ENCODE measurements around the gene RSF1. TPM values are rescaled to one million over a fixed set of nuclear protein-coding genes. Genes with fewer than 3 reads are reported as not detected.

The RSF1 gene
- total and polyA plus RNA-seq, 4 donors = 5.2 to 33.1 (median 13.4) TPM

DNA sequence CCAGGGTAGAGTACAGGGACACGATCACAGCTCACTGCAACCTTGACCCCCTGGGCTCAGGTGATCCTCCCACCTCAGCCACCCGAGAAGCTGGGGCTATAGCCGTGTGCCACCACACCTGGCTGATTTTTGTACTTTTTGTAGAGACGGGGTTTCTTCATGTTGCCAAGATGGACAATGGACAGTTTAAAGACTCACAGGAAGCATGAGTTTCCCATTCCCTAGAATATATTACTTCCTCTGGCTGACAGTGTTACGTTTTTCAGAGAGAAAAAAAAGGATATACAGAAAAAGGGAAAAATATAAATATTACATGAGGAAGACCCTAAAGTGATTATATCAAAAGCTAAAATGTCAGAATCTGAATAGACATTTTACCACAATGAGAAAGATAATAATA, 72.3 kb downstream of the RSF1 start:
- TF ChIP-seq FOXA1 (IDR thresholded peaks at IDR 0.05) = no peak
- TF ChIP-seq JUND (IDR thresholded peaks at IDR 0.05) = no peak
- TF ChIP-seq YY1 (IDR thresholded peaks at IDR 0.05) = no peak
- TF ChIP-seq HNF4G (IDR thresholded peaks at IDR 0.05) = no peak
- no peak for TF ChIP-seq TAF1 (conservative IDR thresholded peaks at IDR 0.05)
- no peak for TF ChIP-seq RXRA (IDR thresholded peaks at IDR 0.05)
- TF ChIP-seq EGR1 (IDR thresholded peaks at IDR 0.05; ENCODE audit: low read depth in 2 of 2) = no peak
- no peak for TF ChIP-seq FOXA2 (IDR thresholded peaks at IDR 0.05)
- TF ChIP-seq SP1 (IDR thresholded peaks at IDR 0.05) = no peak
- TF ChIP-seq, protein P1, sequence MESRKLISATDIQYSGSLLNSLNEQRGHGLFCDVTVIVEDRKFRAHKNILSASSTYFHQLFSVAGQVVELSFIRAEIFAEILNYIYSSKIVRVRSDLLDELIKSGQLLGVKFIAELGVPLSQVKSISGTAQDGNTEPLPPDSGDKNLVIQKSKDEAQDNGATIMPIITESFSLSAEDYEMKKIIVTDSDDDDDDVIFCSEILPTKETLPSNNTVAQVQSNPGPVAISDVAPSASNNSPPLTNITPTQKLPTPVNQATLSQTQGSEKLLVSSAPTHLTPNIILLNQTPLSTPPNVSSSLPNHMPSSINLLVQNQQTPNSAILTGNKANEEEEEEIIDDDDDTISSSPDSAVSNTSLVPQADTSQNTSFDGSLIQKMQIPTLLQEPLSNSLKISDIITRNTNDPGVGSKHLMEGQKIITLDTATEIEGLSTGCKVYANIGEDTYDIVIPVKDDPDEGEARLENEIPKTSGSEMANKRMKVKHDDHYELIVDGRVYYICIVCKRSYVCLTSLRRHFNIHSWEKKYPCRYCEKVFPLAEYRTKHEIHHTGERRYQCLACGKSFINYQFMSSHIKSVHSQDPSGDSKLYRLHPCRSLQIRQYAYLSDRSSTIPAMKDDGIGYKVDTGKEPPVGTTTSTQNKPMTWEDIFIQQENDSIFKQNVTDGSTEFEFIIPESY (IDR thresholded peaks at IDR 0.05) = no peak
- no peak for TF ChIP-seq HNF4A (conservative IDR thresholded peaks at IDR 0.05)
- TF ChIP-seq, protein P2, sequence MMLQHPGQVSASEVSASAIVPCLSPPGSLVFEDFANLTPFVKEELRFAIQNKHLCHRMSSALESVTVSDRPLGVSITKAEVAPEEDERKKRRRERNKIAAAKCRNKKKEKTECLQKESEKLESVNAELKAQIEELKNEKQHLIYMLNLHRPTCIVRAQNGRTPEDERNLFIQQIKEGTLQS (IDR thresholded peaks at IDR 0.05) = no peak
- TF ChIP-seq, protein P3, sequence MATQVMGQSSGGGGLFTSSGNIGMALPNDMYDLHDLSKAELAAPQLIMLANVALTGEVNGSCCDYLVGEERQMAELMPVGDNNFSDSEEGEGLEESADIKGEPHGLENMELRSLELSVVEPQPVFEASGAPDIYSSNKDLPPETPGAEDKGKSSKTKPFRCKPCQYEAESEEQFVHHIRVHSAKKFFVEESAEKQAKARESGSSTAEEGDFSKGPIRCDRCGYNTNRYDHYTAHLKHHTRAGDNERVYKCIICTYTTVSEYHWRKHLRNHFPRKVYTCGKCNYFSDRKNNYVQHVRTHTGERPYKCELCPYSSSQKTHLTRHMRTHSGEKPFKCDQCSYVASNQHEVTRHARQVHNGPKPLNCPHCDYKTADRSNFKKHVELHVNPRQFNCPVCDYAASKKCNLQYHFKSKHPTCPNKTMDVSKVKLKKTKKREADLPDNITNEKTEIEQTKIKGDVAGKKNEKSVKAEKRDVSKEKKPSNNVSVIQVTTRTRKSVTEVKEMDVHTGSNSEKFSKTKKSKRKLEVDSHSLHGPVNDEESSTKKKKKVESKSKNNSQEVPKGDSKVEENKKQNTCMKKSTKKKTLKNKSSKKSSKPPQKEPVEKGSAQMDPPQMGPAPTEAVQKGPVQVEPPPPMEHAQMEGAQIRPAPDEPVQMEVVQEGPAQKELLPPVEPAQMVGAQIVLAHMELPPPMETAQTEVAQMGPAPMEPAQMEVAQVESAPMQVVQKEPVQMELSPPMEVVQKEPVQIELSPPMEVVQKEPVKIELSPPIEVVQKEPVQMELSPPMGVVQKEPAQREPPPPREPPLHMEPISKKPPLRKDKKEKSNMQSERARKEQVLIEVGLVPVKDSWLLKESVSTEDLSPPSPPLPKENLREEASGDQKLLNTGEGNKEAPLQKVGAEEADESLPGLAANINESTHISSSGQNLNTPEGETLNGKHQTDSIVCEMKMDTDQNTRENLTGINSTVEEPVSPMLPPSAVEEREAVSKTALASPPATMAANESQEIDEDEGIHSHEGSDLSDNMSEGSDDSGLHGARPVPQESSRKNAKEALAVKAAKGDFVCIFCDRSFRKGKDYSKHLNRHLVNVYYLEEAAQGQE (IDR thresholded peaks at IDR 0.05) = no peak
- Histone ChIP-seq H3K27ac (ENCODE audit: low read depth in 1 of 2, low read length in 2 of 2) (no peak overlapping the region), H3K36me3 (ENCODE audit: control insufficient read depth in 4 of 4, insufficient read depth in 3 of 4, low read depth in 1 of 4, low read length in 3 of 4) (no peaks in the 10 kb centered on the region), H3K27me3 (ENCODE audit: control insufficient read depth in 4 of 4, insufficient read depth in 4 of 4, low read length in 3 of 4) (no peaks in the 10 kb centered on the region), H3K4me3 (ENCODE audit: low read depth in 1 of 3, low read length in 3 of 3) (no peak overlapping the region), H3K9me3 (ENCODE audit: control insufficient read depth in 4 of 4, low read length in 3 of 4) (no peaks in the 10 kb centered on the region), H3K4me1 (ENCODE audit: control insufficient read depth in 4 of 4, insufficient read depth in 4 of 4, low read length in 3 of 4) (peaks cover 0 to 5% (median 0%) of the 10 kb centered on the region in 4 donors), H3K9ac (ENCODE audit: low read depth in 1 of 2, low read length in 2 of 2) (no peak overlapping the region)
- no peak for DNase-seq (ENCODE audit: low spot score)
- 83% methylated on average over 5 of the region's 5 CpGs for WGBS

DNA sequence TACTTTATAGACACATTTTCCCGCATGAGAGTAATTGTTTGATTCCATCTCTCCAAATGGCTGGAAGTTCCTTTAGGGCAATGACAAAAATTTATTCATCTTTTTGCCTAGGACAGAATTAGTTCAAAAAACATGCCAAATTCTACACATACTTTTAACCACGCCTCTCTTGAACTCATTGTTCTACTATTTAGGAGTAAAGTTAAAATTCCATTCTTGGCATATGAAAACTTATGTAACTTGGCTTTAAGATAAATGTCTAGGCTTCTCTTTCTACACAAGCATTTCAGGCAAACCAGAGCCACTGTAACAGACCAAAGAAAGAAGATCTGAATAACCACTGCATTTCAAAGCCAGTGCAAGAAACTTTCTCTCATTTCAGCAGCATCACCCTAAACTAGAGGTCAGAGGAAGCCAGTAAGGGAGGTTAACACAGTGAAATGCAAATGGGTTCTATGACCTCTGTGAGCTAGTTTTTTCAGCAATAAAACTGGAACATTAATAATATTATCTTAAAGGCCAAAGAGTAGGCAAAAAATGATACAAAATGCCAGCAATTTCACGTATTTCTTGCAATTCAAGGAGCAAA, 73.0 kb downstream of the RSF1 start:
- Histone ChIP-seq H3K36me3 (ENCODE audit: control insufficient read depth in 4 of 4, insufficient read depth in 3 of 4, low read depth in 1 of 4, low read length in 3 of 4) (peaks cover 0 to 3% (median 0%) of the 10 kb centered on the region in 4 donors), H3K27ac (ENCODE audit: low read depth in 1 of 2, low read length in 2 of 2) (no peak overlapping the region), H3K27me3 (ENCODE audit: control insufficient read depth in 4 of 4, insufficient read depth in 4 of 4, low read length in 3 of 4) (no peaks in the 10 kb centered on the region), H3K4me3 (ENCODE audit: low read depth in 1 of 3, low read length in 3 of 3) (no peak overlapping the region), H3K9me3 (ENCODE audit: control insufficient read depth in 4 of 4, low read length in 3 of 4) (no peaks in the 10 kb centered on the region), H3K9ac (ENCODE audit: low read depth in 1 of 2, low read length in 2 of 2) (no peak overlapping the region), H3K4me1 (ENCODE audit: control insufficient read depth in 4 of 4, insufficient read depth in 4 of 4, low read length in 3 of 4) (peaks cover 0 to 5% (median 0%) of the 10 kb centered on the region in 4 donors)
- 87% methylated on average over 3 of the region's 3 CpGs for WGBS
- no peak for DNase-seq (ENCODE audit: low spot score)
- peak; percentile 51 for TF ChIP-seq NR2F2 (IDR thresholded peaks at IDR 0.05)
- no peak for TF ChIP-seq GABPA (IDR thresholded peaks at IDR 0.05 in 1 of 2, conservative IDR thresholded peaks at IDR 0.05 in 1 of 2)
- TF ChIP-seq EGR1 (IDR thresholded peaks at IDR 0.05; ENCODE audit: low read depth in 2 of 2) = no peak
- TF ChIP-seq RXRA (IDR thresholded peaks at IDR 0.05) = peak; percentile 30 to 52
- TF ChIP-seq YY1 (IDR thresholded peaks at IDR 0.05) = no peak
